Endothelial cell (in vitro differentiated cells): ENCODE data around the gene KRTAP12-1. TPM values are rescaled to one million over a fixed set of nuclear protein-coding genes. Genes with fewer than 3 reads are reported as not detected.

Source experiments
- DNase-seq: peaks from one replicate; pipeline ENCODE4 v3.0.0; 2021; ENCODE audit warnings: low spot score
- H3K27ac Mint-ChIP-seq: one replicate; pipeline ENCODE4 v1.8.0; 2021; ENCODE audit warnings: mixed read lengths, inconsistent platforms; ENCODE audit not compliant: unreplicated experiment
- H3K27me3 Mint-ChIP-seq: one replicate; pipeline ENCODE4 v1.8.0; 2021; ENCODE audit warnings: mild to moderate bottlenecking, moderate library complexity, mixed read lengths, inconsistent platforms; ENCODE audit not compliant: unreplicated experiment
- H3K36me3 Mint-ChIP-seq: one replicate; pipeline ENCODE4 v1.8.0; 2021; ENCODE audit warnings: mild to moderate bottlenecking, low read depth, mixed read lengths, inconsistent platforms; ENCODE audit not compliant: unreplicated experiment
- H3K4me1 Mint-ChIP-seq: one replicate; pipeline ENCODE4 v1.8.0; 2021; ENCODE audit warnings: mild to moderate bottlenecking, mixed read lengths, inconsistent platforms; ENCODE audit not compliant: unreplicated experiment
- H3K4me3 Mint-ChIP-seq: one replicate; pipeline ENCODE4 v1.8.0; 2021; ENCODE audit warnings: mild to moderate bottlenecking, mixed read lengths, inconsistent platforms; ENCODE audit not compliant: unreplicated experiment
- H3K9me3 Mint-ChIP-seq: one replicate; pipeline ENCODE4 v1.8.0; 2021; ENCODE audit warnings: mixed read lengths, inconsistent platforms; ENCODE audit not compliant: unreplicated experiment
- total RNA-seq: library from RNA; stranded (reverse); fragmentation: NEBNext Ultra II Directional; extraction: Animal tissue kit (Norgen Biotek cat#: 25700); gene quantifications from one replicate; pipeline ENCODE4 v1.2.1, GENCODE V29; 2021; ENCODE audit not compliant: unreplicated experiment
- TF ChIP-seq, protein P1 (sequence below): fragments of 200-600 bp; sonication (generic); IDR thresholded peaks from one replicate; pipeline ENCODE4 v1.5.0; 2021; ENCODE audit warnings: antibody characterized with exemption; ENCODE audit not compliant: unreplicated experiment

The KRTAP12-1 gene
- total RNA-seq, 1 donor from 2014 or later: not detected

DNA sequence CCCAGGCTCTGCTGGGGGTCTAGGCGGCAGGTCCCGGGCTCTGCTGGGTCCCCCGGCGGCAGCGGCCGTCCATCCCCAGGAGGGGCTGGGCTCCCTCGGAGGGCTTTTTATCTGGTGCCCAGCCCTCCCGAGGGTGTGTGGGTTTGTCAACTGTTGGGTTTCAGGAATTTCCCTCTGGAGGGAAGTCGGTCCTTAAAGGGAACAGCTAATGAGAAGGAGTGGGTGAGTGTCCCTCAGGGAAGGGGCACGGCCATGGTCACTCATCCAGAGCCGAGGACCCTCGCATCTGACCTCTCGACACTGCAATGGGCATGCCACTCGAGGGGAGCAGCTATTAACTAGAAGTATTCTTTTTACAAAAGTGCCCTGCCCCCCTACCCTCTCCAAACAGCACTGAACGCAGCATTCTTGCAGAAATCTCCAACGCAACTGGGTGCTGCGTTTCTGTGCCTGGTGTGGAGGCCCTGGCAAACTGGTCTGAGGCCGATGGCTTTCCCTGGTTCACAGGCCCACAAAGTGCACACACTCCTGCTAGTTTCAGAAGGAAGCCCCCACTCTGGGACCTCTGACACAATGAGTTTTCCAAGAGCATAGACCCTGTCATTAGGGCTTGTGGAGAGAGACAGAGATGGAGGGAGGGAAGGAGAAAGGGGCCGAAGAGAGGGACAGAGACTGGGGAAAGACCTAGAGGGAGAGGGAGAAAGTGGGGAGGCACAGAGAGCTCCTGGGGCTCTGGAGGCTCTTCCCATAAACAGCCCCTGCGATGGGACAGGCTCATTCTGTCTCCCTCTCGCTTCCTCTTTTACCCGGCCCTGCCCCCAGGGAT, 30.5 kb upstream of the KRTAP12-1 start:
- H3K27ac Mint-ChIP-seq: no peak overlapping the region
- H3K27me3 Mint-ChIP-seq: peaks cover 22% of the 10 kb centered on the region
- H3K36me3 Mint-ChIP-seq: peaks cover 4% of the 10 kb centered on the region
- DNase-seq: no peak
- peaks cover 10% of the 10 kb centered on the region for H3K4me1 Mint-ChIP-seq
- TF ChIP-seq, protein P1, sequence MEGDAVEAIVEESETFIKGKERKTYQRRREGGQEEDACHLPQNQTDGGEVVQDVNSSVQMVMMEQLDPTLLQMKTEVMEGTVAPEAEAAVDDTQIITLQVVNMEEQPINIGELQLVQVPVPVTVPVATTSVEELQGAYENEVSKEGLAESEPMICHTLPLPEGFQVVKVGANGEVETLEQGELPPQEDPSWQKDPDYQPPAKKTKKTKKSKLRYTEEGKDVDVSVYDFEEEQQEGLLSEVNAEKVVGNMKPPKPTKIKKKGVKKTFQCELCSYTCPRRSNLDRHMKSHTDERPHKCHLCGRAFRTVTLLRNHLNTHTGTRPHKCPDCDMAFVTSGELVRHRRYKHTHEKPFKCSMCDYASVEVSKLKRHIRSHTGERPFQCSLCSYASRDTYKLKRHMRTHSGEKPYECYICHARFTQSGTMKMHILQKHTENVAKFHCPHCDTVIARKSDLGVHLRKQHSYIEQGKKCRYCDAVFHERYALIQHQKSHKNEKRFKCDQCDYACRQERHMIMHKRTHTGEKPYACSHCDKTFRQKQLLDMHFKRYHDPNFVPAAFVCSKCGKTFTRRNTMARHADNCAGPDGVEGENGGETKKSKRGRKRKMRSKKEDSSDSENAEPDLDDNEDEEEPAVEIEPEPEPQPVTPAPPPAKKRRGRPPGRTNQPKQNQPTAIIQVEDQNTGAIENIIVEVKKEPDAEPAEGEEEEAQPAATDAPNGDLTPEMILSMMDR: no peak
- no peak overlapping the region for H3K4me3 Mint-ChIP-seq
- H3K9me3 Mint-ChIP-seq: no peaks in the 10 kb centered on the region

DNA sequence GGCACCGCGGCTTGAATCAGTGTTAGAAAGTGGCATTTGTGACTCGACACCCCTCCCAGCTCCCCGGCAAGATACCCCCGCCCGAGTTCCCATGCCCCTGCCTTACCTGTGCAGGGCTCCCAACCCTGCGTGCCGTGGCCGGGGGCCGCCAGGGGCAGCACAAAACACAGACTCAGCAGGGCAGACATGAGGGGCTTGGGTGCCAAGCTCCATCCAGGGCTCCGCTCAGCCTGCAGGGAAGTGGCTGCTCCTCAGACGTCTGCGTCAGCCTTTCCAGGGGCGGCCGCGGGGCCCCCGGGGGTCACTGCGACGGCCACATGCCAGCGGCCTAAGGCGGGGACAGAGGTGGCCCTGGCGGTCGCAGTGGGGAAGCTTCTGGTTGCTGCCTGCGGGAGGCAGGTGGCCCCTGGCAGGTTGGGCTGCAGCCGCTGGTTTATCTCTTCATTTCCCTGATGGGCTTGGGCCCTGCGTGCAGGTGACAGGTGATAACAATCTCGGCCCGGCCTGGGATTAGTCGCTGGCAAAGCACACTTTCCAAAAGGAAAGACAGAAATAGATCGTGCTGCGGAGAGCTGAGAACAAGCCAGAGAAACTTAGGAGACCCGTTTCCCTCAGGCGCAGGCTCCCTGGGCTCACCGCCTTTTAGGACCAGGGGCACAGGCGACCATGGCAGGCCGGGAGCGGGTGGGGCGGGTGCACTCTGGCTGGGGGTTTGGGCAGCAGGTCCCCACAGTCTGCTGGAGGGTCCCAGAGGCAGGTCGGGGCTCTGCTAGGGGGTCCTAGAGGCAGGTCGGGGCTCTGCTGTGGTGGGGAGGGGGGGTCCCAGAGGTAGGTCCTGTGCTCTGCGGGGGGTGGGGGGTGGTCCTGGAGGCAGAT, 29.6 kb upstream of the KRTAP12-1 start, which contains the start of gene TSPEAR:
TSS of gene TSPEAR (minus strand) at position 246 of the 876 bp plus-strand sequence. CDS start at position 188, 58 bp downstream.
- H3K9me3 Mint-ChIP-seq: no peaks in the 10 kb centered on the region
- no peak within 1 kb of the TSS for H3K27ac Mint-ChIP-seq
- DNase-seq: no peak
- peaks cover 24% of the 10 kb centered on the region for H3K27me3 Mint-ChIP-seq
- H3K4me1 Mint-ChIP-seq: peaks cover 11% of the 10 kb centered on the region
- H3K4me3 Mint-ChIP-seq: no peak within 1 kb of the TSS
- peaks cover 4% of the 10 kb centered on the region for H3K36me3 Mint-ChIP-seq
- TF ChIP-seq, protein P1: no peak

DNA sequence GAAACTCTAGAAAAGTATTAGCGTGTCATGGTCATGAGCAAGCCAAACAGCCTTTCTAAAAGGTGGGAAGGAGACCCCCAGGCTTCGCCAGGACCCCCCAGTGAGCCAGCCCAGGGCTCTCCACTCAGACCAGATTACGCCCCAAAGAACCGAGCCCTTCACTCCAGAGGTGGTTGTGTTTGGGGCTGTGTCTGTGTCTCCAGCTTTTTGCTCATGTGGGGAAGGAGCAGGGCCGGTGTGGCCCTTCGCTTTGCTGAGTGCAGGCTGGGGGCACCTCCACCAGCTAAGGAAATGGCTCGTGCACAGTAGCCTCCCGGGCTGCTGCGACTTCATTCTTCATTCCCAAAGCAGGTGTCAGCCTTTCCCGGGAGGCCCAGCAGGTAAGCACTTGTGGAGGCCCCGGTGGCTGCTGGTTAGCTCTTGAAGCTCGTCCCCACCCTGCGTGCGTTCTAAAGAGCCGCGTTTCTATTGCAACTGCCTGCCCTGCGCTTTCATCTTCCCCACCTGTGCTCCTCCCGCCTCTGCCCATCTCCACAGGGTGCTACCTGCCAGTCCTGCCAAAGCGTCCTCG, 28.9 kb upstream of the KRTAP12-1 start:
- Mint-ChIP-seq H3K4me1 (peaks cover 14% of the 10 kb centered on the region), H3K9me3 (no peaks in the 10 kb centered on the region), H3K27ac (no peak overlapping the region), H3K4me3 (no peak overlapping the region), H3K36me3 (peaks cover 6% of the 10 kb centered on the region), H3K27me3 (peaks cover 26% of the 10 kb centered on the region)
- TF ChIP-seq, protein P1: no peak
- DNase-seq: no peak

DNA sequence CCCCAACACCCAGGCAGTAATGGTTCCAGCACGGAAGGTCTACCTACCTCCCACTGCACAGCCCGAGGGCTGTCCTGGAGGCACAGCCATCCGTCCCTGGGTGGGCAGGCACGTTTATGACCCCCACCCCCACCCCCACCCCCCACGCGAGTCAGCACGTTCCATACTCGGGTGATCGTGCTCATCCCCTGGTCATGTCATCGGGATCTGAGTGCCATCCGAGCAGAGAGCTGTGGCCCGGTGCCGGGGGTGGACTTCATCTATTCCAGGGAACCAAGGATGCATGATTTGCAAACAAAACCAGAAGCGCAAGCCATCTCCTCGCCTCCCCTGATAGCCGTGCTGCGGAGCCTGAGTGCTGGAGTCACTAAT, 28.3 kb upstream of the KRTAP12-1 start:
- H3K27me3 Mint-ChIP-seq: peaks cover 28% of the 10 kb centered on the region
- no peak overlapping the region for H3K27ac Mint-ChIP-seq
- H3K4me1 Mint-ChIP-seq: peaks cover 16% of the 10 kb centered on the region
- H3K9me3 Mint-ChIP-seq: no peaks in the 10 kb centered on the region
- H3K36me3 Mint-ChIP-seq: peaks cover 8% of the 10 kb centered on the region
- TF ChIP-seq, protein P1: no peak
- no peak overlapping the region for H3K4me3 Mint-ChIP-seq
- no peak for DNase-seq
